ENCODE results near the gene TAF3.

- TF ChIP-seq CTCF (optimal IDR thresholded peaks at IDR 0.05 in 1 of 3, IDR thresholded peaks at IDR 0.05 in 1 of 3, conservative IDR thresholded peaks at IDR 0.05 in 1 of 3; ENCODE audit: extremely low read depth in 1 of 3, insufficient read depth in 2 of 3, low read length in 3 of 3): no peak
- TF ChIP-seq EZH2 (IDR thresholded peaks at IDR 0.05; ENCODE audit: low read length): no peak
Observed at GRCh38 chr10:7952266-7952665, 134.0 kb downstream of the TAF3 start.

Data from keratinocyte (primary cell).